ENCODE measurements around the gene NACA2.

DNA sequence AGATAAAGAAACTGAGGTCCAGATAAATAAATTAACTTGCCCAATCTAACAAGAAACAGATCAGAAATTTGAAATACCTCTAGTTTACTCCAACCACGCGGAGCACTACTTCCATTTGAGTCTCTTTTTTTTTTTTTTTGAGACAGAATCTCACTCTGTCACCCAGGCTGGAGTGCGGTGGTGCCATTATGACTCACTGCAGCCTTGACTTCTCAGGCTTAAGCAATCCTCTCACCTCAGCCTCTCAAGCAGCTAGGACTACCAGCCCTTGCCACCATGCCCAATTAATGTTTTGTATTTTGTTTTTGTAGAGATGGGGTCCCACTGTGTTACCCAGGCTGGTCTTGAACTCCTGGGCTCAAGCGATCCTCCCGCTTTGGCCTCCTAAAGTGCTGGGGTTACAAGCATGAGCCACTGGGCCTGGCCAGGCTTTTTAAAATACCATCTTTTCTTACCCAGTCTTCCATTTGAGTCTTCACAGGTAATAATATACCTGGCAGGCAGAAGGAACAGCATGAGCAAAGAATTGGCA lies 3.3 kb upstream of the NACA2 start:
- TF ChIP-seq, protein P1, sequence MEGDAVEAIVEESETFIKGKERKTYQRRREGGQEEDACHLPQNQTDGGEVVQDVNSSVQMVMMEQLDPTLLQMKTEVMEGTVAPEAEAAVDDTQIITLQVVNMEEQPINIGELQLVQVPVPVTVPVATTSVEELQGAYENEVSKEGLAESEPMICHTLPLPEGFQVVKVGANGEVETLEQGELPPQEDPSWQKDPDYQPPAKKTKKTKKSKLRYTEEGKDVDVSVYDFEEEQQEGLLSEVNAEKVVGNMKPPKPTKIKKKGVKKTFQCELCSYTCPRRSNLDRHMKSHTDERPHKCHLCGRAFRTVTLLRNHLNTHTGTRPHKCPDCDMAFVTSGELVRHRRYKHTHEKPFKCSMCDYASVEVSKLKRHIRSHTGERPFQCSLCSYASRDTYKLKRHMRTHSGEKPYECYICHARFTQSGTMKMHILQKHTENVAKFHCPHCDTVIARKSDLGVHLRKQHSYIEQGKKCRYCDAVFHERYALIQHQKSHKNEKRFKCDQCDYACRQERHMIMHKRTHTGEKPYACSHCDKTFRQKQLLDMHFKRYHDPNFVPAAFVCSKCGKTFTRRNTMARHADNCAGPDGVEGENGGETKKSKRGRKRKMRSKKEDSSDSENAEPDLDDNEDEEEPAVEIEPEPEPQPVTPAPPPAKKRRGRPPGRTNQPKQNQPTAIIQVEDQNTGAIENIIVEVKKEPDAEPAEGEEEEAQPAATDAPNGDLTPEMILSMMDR (conservative IDR thresholded peaks at IDR 0.05; ENCODE audit: low read length), result no peak
- no peak for TF ChIP-seq EZH2phosphoT487 (IDR thresholded peaks at IDR 0.05; ENCODE audit: borderline replicate concordance)

All from Loucy (cell line).